Epithelial cell of proximal tubule (primary cell): ENCODE data around the gene EFNA5. TPM values are rescaled to one million over a fixed set of nuclear protein-coding genes. Genes with fewer than 3 reads are reported as not detected.

ENCODE experiments used
- DNase-seq: peaks from one replicate; pipeline ENCODE4 v3.0.0-alpha.2; 2011; ENCODE audit warnings: low read depth
- H3K4me3 ChIP-seq: 2 replicates; pipeline ENCODE4 v1.5.1; 2011; ENCODE audit warnings: low read depth, mild to moderate bottlenecking, low read length
- total RNA-seq: library from RNA; depleted of rRNA; stranded (reverse); fragments of >200 nt; gene quantifications from 2 replicates; pipeline ENCODE4 v1.2.3, GENCODE V29; 2015
- TF ChIP-seq, protein P1 (sequence below): conservative IDR thresholded peaks from 2 replicates; pipeline ENCODE4 v1.5.1; 2012; ENCODE audit warnings: low read depth, mild to moderate bottlenecking, low read length

Gene EFNA5
- total RNA-seq, 1 donor from 2014 or later, result 28.1 TPM

DNA sequence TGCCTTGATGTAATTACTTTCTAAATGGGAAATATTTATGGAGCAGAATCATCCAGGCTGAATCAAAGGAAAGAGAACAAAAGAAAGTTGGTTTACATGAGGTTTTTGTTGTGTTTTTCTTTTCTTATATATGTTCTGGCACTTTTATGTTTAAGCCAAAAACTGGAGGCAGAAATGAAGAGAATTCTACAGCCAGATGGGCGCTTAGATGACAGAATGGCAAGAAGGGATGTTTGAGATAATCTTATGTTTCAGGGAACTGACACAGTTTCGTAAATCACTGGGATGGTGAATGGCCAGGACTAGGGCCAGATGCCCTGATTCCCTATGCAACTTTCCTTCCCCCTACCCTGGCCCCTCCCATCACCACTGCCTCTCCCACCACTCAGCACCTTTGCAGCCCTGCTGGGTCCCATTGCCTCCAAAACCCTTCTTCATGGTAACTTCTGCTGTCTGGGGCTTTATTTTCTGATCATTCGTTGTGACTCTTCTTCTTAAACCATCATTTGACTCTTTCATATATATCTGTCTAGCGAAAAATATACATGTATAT lies 111.8 kb downstream of the EFNA5 start:
- TF ChIP-seq, protein P1, sequence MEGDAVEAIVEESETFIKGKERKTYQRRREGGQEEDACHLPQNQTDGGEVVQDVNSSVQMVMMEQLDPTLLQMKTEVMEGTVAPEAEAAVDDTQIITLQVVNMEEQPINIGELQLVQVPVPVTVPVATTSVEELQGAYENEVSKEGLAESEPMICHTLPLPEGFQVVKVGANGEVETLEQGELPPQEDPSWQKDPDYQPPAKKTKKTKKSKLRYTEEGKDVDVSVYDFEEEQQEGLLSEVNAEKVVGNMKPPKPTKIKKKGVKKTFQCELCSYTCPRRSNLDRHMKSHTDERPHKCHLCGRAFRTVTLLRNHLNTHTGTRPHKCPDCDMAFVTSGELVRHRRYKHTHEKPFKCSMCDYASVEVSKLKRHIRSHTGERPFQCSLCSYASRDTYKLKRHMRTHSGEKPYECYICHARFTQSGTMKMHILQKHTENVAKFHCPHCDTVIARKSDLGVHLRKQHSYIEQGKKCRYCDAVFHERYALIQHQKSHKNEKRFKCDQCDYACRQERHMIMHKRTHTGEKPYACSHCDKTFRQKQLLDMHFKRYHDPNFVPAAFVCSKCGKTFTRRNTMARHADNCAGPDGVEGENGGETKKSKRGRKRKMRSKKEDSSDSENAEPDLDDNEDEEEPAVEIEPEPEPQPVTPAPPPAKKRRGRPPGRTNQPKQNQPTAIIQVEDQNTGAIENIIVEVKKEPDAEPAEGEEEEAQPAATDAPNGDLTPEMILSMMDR, result no peak
- DNase-seq, result no peak
- no peak overlapping the region for H3K4me3 ChIP-seq

DNA sequence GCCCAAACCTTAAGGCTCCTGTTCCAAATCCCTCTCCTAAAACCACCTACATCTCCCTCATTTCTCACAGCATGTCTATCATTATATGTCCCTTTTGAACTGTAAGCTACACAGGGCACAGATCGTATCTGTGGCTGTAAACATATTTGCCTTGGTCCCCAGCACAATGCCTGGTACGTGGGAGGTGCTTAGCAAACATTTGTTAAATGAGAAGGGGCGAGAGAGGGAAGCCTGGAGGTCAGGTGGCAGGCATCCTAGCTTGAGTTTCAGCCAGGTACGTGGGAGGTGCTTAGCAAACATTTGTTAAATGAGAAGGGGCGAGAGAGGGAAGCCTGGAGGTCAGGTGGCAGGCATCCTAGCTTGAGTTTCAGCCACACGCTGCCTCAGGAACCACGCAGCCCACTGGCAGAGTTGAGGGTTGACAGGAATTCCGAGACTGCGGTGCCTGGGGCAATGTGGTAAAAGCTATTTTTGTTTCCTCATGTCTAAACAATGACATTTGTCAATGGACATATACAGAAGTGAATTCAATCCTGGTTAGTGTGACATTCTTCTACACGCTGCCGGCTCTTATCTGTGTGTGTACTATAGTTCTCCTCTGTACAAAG lies 113.6 kb downstream of the EFNA5 start:
- TF ChIP-seq, protein P1, result no peak
- no peak for DNase-seq
- H3K4me3 ChIP-seq, result no peak overlapping the region

DNA sequence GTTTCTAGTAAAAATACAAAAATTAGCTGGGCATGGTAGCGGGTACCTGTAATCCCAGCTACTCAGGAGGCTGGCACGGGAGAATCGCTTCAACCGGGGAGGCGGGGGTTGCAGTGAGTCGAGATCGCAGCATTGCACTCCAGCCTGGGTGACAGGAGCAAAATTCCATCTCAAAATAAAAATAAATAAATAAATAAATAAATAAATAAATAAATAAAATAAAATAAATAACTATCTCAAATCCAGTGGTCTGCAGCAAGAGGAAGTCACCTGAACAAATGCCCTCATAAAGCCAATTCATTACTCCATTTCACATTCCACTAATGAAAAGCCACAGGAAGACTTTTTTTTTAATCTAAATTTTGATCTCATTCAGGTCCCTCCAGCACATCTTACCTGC lies 114.2 kb downstream of the EFNA5 start:
- H3K4me3 ChIP-seq, result no peak overlapping the region
- no peak for DNase-seq
- TF ChIP-seq, protein P1, result no peak

GRCh38 chr5:107555425-107556090 lies 115.2 kb downstream of the EFNA5 start:
- TF ChIP-seq, protein P1, result no peak
- H3K4me3 ChIP-seq, result no peak overlapping the region
- no peak for DNase-seq

- no peak overlapping the region for H3K4me3 ChIP-seq
- TF ChIP-seq, protein P1, result no peak
- DNase-seq, result no peak
These were observed 115.8 kb downstream of the EFNA5 start for GRCh38 chr5:107554776-107555424.

DNA sequence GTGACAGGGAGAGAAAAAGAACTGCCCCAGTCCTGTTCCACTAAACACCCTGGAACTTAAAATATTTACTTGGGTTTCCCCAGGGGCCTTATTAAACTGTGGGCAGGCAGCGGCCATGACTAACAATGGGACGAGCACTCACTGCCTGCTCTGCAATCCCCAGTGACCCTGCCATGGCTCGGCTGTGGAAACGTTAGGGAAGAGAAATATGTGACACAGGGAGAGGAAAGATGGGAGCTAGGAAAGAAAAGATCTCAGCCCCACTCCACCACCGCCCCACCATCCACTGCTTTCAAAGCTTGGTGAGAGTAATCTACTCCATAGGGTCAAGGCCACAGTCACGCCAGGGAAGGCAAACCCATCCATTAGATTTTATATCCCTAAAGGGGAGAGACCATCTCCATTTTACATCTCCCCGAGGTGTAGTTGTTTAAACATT lies 117.6 kb downstream of the EFNA5 start:
- no peak for DNase-seq
- TF ChIP-seq, protein P1, result no peak
- H3K4me3 ChIP-seq, result no peak overlapping the region
